Measurements from ENCODE around the gene TNFRSF8.

The TNFRSF8 gene

DNA sequence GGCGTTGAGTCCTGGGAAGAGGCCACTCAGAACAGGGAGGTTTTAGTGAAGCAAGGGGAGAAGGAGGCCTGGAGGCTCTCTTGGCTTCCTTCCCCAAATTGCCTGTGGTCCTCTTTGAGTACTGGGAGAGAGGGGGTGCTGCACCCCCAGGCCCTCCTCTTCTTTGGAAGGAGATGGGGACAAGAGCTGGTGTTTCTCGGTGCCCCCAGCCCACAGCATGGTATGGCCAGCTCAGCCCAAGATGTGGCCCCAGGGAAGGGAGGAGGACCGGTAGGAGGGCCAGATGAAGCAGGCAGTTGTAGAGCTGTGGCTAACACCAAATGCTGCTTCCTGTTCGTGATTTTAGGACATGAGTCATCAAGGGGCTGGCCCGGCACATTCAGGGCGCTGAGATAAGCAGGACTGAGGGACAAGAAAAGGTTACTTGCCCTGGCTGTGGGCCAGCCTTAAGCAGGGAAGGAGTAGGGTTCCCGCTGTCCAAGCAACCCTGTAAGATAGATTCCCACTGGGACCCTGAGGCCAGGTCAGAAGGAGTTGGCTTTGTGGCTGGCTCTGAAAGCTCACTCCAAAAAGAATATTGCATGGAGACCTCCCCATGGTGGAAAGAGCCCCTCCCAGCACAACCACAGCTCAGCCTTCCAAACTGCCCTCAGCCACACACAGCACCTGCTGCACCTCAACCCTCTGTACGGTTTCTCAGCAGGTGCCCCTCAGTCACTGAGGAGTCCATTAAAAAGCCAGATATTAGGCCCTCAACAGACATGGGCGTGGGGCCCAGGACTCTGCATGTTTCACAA is 98.8 kb downstream of the TNFRSF8 start:
- Histone ChIP-seq H3K9me3 (ENCODE audit: control insufficient read depth in 2 of 2, low read length in 2 of 2) (no peaks in the 10 kb centered on the region), H3K4me3 (ENCODE audit: low read length in 2 of 2) (no peak overlapping the region), H3K27ac (ENCODE audit: low read length) (peak overlapping the region; percentile 11), H3K9ac (ENCODE audit: low read length in 2 of 2) (no peak overlapping the region), H3K4me1 (ENCODE audit: control insufficient read depth, insufficient read depth, low read length) (peaks cover 15% of the 10 kb centered on the region), H3K27me3 (ENCODE audit: control insufficient read depth in 1 of 2, insufficient read depth in 2 of 2, low read length in 2 of 2) (no peaks in the 10 kb centered on the region), H3K36me3 (ENCODE audit: control insufficient read depth in 2 of 2, insufficient read depth in 2 of 2, low read length in 2 of 2) (no peaks in the 10 kb centered on the region)

DNA sequence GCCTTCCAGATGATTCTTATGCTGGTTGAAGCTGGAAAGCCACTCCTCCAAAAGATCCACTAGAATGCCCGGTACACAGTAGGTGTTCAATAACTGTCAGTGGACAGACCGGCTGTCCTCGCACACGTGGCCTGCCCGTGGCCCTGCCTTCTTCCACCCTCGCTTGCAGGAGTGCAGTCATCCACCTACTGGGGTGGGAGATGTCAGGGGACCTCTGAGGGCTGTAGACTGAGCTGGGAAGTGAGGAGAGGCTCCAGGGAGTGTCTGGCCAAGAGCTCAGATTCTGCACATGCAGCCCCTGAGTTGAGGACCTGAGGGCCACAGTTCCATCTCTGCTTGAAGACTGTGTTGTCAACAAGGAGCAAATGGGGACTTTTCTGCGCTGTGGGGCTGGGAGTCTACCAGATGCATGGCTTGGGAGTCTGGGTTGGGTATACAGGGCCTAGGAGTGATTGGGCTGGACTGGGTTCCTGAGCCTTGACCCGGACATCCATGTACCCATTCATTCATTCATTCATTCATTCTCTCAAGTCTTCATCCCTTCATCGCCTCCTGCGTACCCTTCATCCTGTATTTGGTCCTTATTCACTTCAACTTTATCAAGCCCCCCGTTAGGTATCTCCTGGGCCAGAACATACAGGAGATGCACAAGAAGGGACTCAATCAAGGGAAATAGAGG is 99.5 kb downstream of the TNFRSF8 start:
- H3K27me3 ChIP-seq (ENCODE audit: control insufficient read depth in 1 of 2, insufficient read depth in 2 of 2, low read length in 2 of 2) = peaks cover 0 to 7% of the 10 kb centered on the region in 2 donors
- H3K9ac ChIP-seq (ENCODE audit: low read length in 2 of 2) = no peak overlapping the region
- no peak overlapping the region for H3K27ac ChIP-seq (ENCODE audit: low read length)
- H3K36me3 ChIP-seq (ENCODE audit: control insufficient read depth in 2 of 2, insufficient read depth in 2 of 2, low read length in 2 of 2) = no peaks in the 10 kb centered on the region
- no peaks in the 10 kb centered on the region for H3K9me3 ChIP-seq (ENCODE audit: control insufficient read depth in 2 of 2, low read length in 2 of 2)
- H3K4me3 ChIP-seq (ENCODE audit: low read length in 2 of 2) = no peak overlapping the region
- H3K4me1 ChIP-seq (ENCODE audit: control insufficient read depth, insufficient read depth, low read length) = peaks cover 18% of the 10 kb centered on the region

DNA sequence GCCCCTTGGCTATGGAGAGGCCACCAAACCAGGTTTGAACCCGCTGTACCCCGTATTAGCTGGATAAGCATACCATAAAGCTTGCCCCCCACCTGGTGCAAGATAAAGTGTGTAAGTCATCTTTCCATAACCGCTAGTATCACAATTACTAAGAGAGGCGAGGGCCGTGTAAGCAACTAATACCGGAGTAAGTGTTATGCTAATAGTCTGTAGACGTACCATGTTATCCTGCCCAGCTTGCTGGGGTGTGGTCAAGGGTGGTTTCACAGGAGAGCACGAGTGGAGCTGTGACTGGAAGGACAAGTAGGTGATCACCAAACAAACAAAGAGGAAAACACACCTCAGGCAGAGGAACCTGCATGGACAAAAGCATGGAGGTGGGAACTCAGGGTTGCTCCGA is 100.1 kb downstream of the TNFRSF8 start:
- no peaks in the 10 kb centered on the region for H3K36me3 ChIP-seq (ENCODE audit: control insufficient read depth in 2 of 2, insufficient read depth in 2 of 2, low read length in 2 of 2)
- no peaks in the 10 kb centered on the region for H3K9me3 ChIP-seq (ENCODE audit: control insufficient read depth in 2 of 2, low read length in 2 of 2)
- H3K27ac ChIP-seq (ENCODE audit: low read length) = no peak overlapping the region
- no peak overlapping the region for H3K9ac ChIP-seq (ENCODE audit: low read length in 2 of 2)
- H3K4me3 ChIP-seq (ENCODE audit: low read length in 2 of 2) = no peak overlapping the region
- H3K27me3 ChIP-seq (ENCODE audit: control insufficient read depth in 1 of 2, insufficient read depth in 2 of 2, low read length in 2 of 2) = peaks cover 0 to 7% of the 10 kb centered on the region in 2 donors
- peaks cover 24% of the 10 kb centered on the region for H3K4me1 ChIP-seq (ENCODE audit: control insufficient read depth, insufficient read depth, low read length)

DNA sequence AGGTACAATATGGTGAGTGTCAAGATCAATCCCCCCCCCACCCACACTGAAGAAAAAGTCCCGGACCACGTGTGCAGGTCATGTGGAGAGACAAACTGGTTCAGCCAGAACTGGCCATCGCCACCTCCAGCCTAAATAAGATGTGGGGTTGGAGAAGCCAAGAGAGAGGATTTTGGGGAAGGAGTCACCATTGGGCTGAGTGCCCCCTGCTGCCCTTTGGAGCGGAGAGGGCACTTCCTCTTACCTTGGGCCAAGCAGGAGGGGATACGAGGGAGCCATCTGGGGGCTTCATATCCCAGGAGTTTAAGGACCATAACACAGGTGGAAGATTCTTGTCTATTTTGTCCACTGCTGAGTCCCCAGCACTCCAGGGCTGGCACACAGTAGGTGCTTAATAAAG is 101.1 kb downstream of the TNFRSF8 start:
- H3K9ac ChIP-seq (ENCODE audit: low read length in 2 of 2) = no peak overlapping the region
- H3K4me1 ChIP-seq (ENCODE audit: control insufficient read depth, insufficient read depth, low read length) = peaks cover 29% of the 10 kb centered on the region
- peaks cover 0 to 7% of the 10 kb centered on the region in 2 donors for H3K27me3 ChIP-seq (ENCODE audit: control insufficient read depth in 1 of 2, insufficient read depth in 2 of 2, low read length in 2 of 2)

DNA sequence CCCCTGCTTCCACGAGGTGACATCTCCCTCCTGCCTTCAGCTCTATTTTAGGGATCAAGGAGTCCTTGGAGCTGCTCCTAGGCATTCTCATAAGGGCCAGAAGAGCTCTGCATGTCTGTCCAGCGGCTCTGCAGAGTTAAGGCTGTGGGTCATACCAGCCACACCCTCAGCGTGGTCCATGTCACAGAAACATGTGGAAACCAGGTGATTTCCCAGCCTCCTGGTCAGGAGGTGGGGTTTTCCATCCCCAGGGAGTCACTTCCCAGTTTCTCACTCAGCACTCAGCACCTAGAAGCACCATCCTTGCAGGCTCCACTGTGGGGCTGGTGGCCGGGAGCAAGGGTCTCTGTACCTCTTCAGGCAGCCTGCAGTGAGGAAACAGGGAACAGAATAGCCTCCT is 102.2 kb downstream of the TNFRSF8 start:
- no peaks in the 10 kb centered on the region for H3K9me3 ChIP-seq (ENCODE audit: control insufficient read depth in 2 of 2, low read length in 2 of 2)
- H3K36me3 ChIP-seq (ENCODE audit: control insufficient read depth in 2 of 2, insufficient read depth in 2 of 2, low read length in 2 of 2) = no peaks in the 10 kb centered on the region
- peaks cover 0 to 7% of the 10 kb centered on the region in 2 donors for H3K27me3 ChIP-seq (ENCODE audit: control insufficient read depth in 1 of 2, insufficient read depth in 2 of 2, low read length in 2 of 2)
- no peak overlapping the region for H3K4me3 ChIP-seq (ENCODE audit: low read length in 2 of 2)
- no peak overlapping the region for H3K9ac ChIP-seq (ENCODE audit: low read length in 2 of 2)
- H3K27ac ChIP-seq (ENCODE audit: low read length) = no peak overlapping the region
- H3K4me1 ChIP-seq (ENCODE audit: control insufficient read depth, insufficient read depth, low read length) = peaks cover 37% of the 10 kb centered on the region

More for the DNA sequence above, 101.1 kb downstream of the TNFRSF8 start:
- H3K27ac ChIP-seq (ENCODE audit: low read length) = no peak overlapping the region
- H3K36me3 ChIP-seq (ENCODE audit: control insufficient read depth in 2 of 2, insufficient read depth in 2 of 2, low read length in 2 of 2) = no peaks in the 10 kb centered on the region
- no peaks in the 10 kb centered on the region for H3K9me3 ChIP-seq (ENCODE audit: control insufficient read depth in 2 of 2, low read length in 2 of 2)
- H3K4me3 ChIP-seq (ENCODE audit: low read length in 2 of 2) = no peak overlapping the region

DNA sequence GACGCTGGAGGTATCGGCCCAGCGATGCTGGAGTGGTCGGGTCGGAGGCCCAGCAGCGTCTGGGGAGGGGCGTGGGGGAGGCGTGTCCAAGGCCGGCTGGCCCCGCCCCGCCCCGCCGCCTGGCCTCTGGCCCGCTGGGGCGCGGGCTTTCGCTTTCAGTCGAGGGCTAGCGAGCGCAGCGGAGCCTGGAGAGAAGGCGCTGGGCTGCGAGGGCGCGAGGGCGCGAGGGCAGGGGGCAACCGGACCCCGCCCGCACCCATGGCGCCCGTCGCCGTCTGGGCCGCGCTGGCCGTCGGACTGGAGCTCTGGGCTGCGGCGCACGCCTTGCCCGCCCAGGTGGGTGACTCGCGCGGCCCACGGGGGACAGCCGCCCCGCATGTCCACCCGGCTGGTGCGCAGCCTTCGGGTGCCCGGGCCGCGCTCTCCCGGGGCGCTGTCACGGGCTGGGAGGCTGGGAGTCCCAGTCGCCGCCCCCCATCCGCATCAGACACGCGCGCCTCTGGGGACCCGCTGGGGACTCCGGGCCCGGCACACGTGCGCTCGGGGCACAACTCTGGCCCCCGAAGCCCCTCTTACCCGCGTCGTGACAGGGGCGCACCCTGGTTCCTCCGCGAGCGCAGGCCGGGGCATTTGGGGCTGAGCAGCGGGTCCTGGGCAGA is 103.9 kb downstream of the TNFRSF8 start, which contains the start of gene TNFRSF1B:
Gene TNFRSF1B, plus strand, starts transcription at position 158 of the 659 bp plus-strand sequence. Its CDS starts 101 bp downstream, at position 259.
- H3K9ac ChIP-seq (ENCODE audit: low read length in 2 of 2) = peak within 1 kb of the TSS; percentile 61 to 69
- H3K4me1 ChIP-seq (ENCODE audit: control insufficient read depth, insufficient read depth, low read length) = peaks cover 33% of the 10 kb centered on the region
- no peaks in the 10 kb centered on the region for H3K36me3 ChIP-seq (ENCODE audit: control insufficient read depth in 2 of 2, insufficient read depth in 2 of 2, low read length in 2 of 2)
- peaks cover 0 to 7% of the 10 kb centered on the region in 2 donors for H3K27me3 ChIP-seq (ENCODE audit: control insufficient read depth in 1 of 2, insufficient read depth in 2 of 2, low read length in 2 of 2)
- H3K4me3 ChIP-seq (ENCODE audit: low read length in 2 of 2) = peak within 1 kb of the TSS; percentile 71 to 79
- no peaks in the 10 kb centered on the region for H3K9me3 ChIP-seq (ENCODE audit: control insufficient read depth in 2 of 2, low read length in 2 of 2)
- peak within 1 kb of the TSS; percentile 37 for H3K27ac ChIP-seq (ENCODE audit: low read length)

DNA sequence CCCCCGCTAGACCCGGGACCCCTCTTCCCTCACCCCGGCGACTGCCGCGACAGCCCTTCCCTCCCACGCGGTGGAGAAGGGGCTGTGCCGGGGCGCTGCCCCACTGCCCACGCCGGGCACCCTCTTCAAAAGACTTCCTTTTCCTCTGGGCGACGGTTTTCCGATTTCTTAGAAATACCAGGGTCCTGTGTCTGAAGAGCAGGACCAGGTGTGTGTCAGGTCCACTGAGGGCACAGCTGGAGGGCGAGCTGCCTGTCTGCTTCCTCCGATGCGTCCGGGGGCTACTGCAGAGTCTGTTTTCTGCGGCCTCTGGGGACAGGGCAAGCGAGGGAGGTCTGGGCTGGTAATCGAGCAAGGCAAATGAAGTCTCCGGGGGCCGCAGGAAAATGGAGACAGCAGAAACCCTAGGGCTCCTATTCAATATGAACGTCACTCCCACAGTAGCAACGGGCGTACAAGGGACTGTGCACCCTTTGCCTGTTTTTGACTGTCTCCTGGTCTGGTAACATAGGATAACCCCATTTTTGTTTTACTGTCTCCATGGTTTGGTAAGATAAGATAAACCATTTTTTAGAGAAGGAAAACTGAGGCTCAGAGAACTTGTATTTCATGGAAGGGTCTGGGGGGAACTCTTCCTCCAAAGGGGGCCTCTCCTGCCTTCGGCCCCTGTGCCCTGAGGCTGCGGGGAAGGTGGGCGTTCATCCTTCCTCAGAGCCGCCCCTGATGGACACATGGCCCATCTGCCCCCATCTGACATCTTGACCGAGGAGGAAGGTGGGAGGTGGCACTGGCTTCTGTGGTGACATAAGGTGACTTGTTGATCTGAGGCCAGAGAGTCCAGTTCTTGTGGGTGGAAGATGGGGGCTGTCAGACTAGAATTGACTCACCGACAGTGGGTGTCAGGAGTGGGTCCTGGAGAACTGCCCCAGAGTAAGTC is 104.7 kb downstream of the TNFRSF8 start:
- H3K9ac ChIP-seq (ENCODE audit: low read length in 2 of 2) = peak overlapping the region; percentile 61 to 69
- peaks cover 29% of the 10 kb centered on the region for H3K4me1 ChIP-seq (ENCODE audit: control insufficient read depth, insufficient read depth, low read length)
- H3K27me3 ChIP-seq (ENCODE audit: control insufficient read depth in 1 of 2, insufficient read depth in 2 of 2, low read length in 2 of 2) = peaks cover 0 to 7% of the 10 kb centered on the region in 2 donors

DNA sequence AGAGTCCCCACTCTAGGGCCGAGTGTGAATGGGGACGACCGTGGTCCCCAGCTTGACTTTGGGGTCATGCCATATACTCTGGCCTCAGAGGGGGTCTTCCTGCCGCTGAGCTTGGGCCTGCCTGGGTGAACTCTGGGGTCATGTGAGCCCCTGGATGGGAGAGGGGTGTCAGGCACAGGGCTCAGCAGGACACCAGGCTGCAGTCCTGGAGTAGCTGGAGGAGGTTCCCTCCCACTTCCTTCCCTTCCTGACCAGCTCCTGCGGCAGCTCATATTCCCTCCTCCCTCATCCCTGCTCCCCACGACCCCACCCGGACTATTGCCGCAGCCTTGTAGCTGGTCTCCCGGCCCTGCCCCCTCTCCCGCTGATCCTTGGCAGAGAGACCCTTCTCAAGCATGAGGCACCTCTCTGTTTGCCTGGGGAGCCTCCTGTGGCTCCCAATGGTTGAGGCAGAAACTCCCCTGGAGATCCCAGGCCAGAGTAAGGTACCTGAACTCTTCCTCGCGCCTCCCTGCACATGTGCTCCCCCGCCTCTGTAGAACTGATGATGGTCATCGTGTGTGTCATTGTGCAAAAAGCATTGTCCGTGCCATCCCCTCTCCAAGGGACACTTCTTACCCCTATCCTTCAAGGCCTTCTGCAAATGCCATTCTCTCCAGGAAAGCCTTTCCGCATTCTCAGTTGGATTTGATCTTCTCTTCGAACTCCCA is 105.5 kb downstream of the TNFRSF8 start:
- peaks cover 0 to 7% of the 10 kb centered on the region in 2 donors for H3K27me3 ChIP-seq (ENCODE audit: control insufficient read depth in 1 of 2, insufficient read depth in 2 of 2, low read length in 2 of 2)
- no peaks in the 10 kb centered on the region for H3K9me3 ChIP-seq (ENCODE audit: control insufficient read depth in 2 of 2, low read length in 2 of 2)
- peaks cover 37% of the 10 kb centered on the region for H3K4me1 ChIP-seq (ENCODE audit: control insufficient read depth, insufficient read depth, low read length)
- H3K4me3 ChIP-seq (ENCODE audit: low read length in 2 of 2) = peak overlapping the region; percentile 71 to 79
- H3K9ac ChIP-seq (ENCODE audit: low read length in 2 of 2) = peak overlapping the region in 1 of 2 donors; percentile 61
- no peaks in the 10 kb centered on the region for H3K36me3 ChIP-seq (ENCODE audit: control insufficient read depth in 2 of 2, insufficient read depth in 2 of 2, low read length in 2 of 2)
- peak overlapping the region; percentile 37 for H3K27ac ChIP-seq (ENCODE audit: low read length)

More for the DNA sequence above, 104.7 kb downstream of the TNFRSF8 start:
- Histone ChIP-seq H3K27ac (ENCODE audit: low read length) (peak overlapping the region; percentile 37), H3K9me3 (ENCODE audit: control insufficient read depth in 2 of 2, low read length in 2 of 2) (no peaks in the 10 kb centered on the region), H3K36me3 (ENCODE audit: control insufficient read depth in 2 of 2, insufficient read depth in 2 of 2, low read length in 2 of 2) (no peaks in the 10 kb centered on the region), H3K4me3 (ENCODE audit: low read length in 2 of 2) (peak overlapping the region; percentile 71 to 79)

DNA sequence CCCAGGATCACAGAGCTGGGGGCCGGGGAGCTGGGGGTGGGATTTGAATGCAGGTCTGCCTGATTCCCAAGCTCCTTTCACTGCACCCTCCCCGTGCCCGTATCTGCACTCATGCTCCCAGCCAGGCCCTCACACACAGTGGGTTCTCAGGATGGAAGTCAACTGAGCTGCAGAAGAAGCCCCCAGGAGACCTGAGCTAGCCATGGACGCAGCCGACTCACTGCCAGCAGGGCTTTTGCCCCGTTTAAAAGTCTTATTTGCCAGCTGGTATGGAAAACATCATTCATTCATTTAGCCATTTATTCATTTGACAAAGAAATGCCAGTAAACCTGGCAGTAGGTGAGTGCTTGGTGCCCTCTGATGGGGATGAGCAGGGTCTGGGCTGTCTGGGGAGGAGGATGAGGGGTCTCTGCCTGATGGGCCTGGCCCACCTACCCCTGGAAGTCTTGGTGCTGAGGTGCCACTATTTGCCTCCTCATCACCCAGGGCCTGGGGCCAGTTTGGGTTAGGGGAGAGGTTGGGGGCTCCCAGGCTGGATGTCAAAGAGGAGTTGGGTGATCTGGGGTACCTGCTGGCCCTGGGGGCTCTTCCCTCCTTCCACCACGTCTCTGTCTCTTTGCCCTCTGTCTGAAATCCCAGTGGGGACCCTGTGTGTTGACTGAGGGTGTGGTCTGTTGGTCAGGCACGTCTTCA is 106.5 kb downstream of the TNFRSF8 start:
- Histone ChIP-seq H3K4me3 (ENCODE audit: low read length in 2 of 2) (no peak overlapping the region), H3K27ac (ENCODE audit: low read length) (no peak overlapping the region), H3K36me3 (ENCODE audit: control insufficient read depth in 2 of 2, insufficient read depth in 2 of 2, low read length in 2 of 2) (no peaks in the 10 kb centered on the region), H3K27me3 (ENCODE audit: control insufficient read depth in 1 of 2, insufficient read depth in 2 of 2, low read length in 2 of 2) (peaks cover 0 to 7% of the 10 kb centered on the region in 2 donors), H3K9ac (ENCODE audit: low read length in 2 of 2) (no peak overlapping the region), H3K9me3 (ENCODE audit: control insufficient read depth in 2 of 2, low read length in 2 of 2) (no peaks in the 10 kb centered on the region), H3K4me1 (ENCODE audit: control insufficient read depth, insufficient read depth, low read length) (peaks cover 42% of the 10 kb centered on the region)

All from stomach smooth muscle (tissue), 2 donors.